Osteoblast (primary cell): ENCODE measurements around the gene ABCF3. TPM values are rescaled to one million over a fixed set of nuclear protein-coding genes. Genes with fewer than 3 reads are reported as not detected.

ENCODE experiments used
- DNase-seq: peaks from one replicate; pipeline ENCODE4 v3.0.0; 2011; ENCODE audit warnings: low spot score, mixed read lengths; ENCODE audit not compliant: insufficient read length; ENCODE audit errors: missing footprints
- H2AFZ ChIP-seq: 2 replicates; pipeline ENCODE4 v1.6.0; 2011; ENCODE audit warnings: mild to moderate bottlenecking, low read length
- H3K27ac ChIP-seq: 2 replicates; pipeline ENCODE4 v1.5.1; 2011; ENCODE audit warnings: mild to moderate bottlenecking, low read depth, low read length, moderate library complexity
- H3K27me3 ChIP-seq: 2 replicates; pipeline ENCODE4 v1.6.0; 2012; ENCODE audit warnings: mild to moderate bottlenecking, control low read depth, inconsistent platforms, low read length, moderate library complexity; ENCODE audit not compliant: insufficient read depth
- H3K36me3 ChIP-seq: 2 replicates; pipeline ENCODE4 v1.5.1; 2011; ENCODE audit warnings: mild to moderate bottlenecking, low read length, control low read depth, moderate library complexity; ENCODE audit not compliant: insufficient read depth
- H3K4me1 ChIP-seq: 2 replicates; pipeline ENCODE4 v1.5.1; 2011; ENCODE audit warnings: mild to moderate bottlenecking, low read length, control low read depth, moderate library complexity; ENCODE audit not compliant: insufficient read depth
- H3K4me2 ChIP-seq: 2 replicates; pipeline ENCODE4 v1.6.0; 2011; ENCODE audit warnings: mild to moderate bottlenecking, low read length; ENCODE audit not compliant: insufficient read depth
- H3K4me3 ChIP-seq: fragments of 200-600 bp; sonication (generic); 3 replicates; pipeline ENCODE4 v1.5.1; 2012; ENCODE audit warnings: mild to moderate bottlenecking, low read length, inconsistent platforms; ENCODE audit not compliant: insufficient read depth
- H3K79me2 ChIP-seq: 2 replicates; pipeline ENCODE4 v1.6.0; 2012; ENCODE audit warnings: mild to moderate bottlenecking, low read length, control low read depth, inconsistent platforms; ENCODE audit not compliant: insufficient read depth
- H3K9me3 ChIP-seq: 2 replicates; pipeline ENCODE4 v1.5.1; 2011; ENCODE audit warnings: low read depth, low read length, control low read depth
- H4K20me1 ChIP-seq: 2 replicates; pipeline ENCODE4 v1.6.0; 2012; ENCODE audit warnings: mild to moderate bottlenecking, low read length, control low read depth; ENCODE audit not compliant: insufficient read depth
- CTCF ChIP-seq: IDR thresholded peaks from 2 replicates; pipeline ENCODE4 v1.5.1; 2011; ENCODE audit warnings: mild to moderate bottlenecking, low read depth, low read length, moderate library complexity; ENCODE audit errors: extremely low read depth
- total RNA-seq: library from RNA; depleted of rRNA; stranded (reverse); fragments of >200 nt; gene quantifications from 2 replicates; pipeline ENCODE4 v1.2.3, GENCODE V29; 2012

ABCF3 gene
- total RNA-seq, 1 donor, result 46.7 TPM

DNA sequence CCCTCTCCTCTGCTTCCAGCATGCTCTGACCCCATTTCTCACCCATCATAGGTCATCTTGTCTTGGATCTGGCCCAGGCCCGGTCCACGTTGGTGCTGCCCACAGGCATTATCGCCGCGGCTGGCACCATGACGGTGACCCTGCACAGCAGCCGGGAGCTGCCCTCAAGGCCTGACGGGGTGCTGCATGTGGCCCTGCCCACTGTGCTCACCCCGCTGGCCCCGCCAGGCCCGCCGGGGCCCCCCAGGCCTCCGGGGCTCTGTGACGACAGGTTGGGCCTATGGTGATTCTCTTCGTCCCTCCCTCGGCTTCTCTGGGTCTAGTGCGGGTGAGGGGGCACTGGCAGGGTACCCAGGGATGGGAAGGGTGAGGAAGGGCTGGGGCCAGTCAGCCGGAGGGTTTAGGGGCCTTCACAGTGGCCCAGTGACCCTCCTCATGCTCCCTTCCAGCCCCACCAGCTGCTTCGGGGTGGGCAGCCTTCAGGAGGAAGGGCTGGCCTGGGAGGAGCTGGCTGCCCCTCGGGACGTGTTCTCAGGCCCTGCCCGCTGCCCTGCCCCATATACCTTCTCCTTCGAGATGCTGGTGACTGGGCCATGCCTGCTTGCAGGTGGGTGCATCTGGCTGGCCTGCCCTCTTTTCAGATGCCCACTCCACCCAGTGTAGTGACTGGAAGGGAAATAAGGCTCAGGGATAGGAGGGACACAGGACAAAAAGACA lies 47.3 kb downstream of the ABCF3 start:
- Histone ChIP-seq H2AFZ (no peak overlapping the region), H3K4me2 (no peak overlapping the region), H3K4me3 (no peak overlapping the region), H3K27me3 (peaks cover 50% of the 10 kb centered on the region), H4K20me1 (no peaks in the 10 kb centered on the region), H3K4me1 (no peaks in the 10 kb centered on the region), H3K9me3 (no peaks in the 10 kb centered on the region), H3K79me2 (no peaks in the 10 kb centered on the region), H3K36me3 (no peaks in the 10 kb centered on the region), H3K27ac (no peak overlapping the region)
- no peak for TF ChIP-seq CTCF
- peak; percentile 65 for DNase-seq

DNA sequence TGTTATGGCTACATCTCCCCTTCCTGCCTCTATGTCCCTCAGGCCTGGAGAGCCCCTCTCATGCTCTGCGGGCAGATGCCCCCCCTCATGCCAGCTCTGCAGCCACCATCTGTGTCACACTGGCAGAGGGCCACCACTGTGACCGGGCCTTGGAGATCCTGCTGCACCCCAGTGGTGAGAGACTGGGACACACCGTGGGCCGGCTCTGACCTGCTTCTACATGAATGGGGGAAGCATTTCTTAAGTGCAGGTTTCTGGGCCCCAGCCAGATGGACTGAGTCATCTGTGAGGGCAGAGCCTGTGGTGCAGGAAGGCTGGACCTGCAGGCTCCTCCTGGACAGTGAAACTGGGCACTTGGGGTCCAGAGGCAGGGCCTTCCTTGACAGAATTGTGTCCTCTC lies 48.2 kb downstream of the ABCF3 start:
- Histone ChIP-seq H3K4me2 (no peak overlapping the region), H3K27ac (no peak overlapping the region), H3K27me3 (peaks cover 41% of the 10 kb centered on the region), H3K9me3 (no peaks in the 10 kb centered on the region), H3K36me3 (no peaks in the 10 kb centered on the region), H3K4me1 (no peaks in the 10 kb centered on the region), H3K4me3 (no peak overlapping the region), H3K79me2 (no peaks in the 10 kb centered on the region), H2AFZ (no peak overlapping the region), H4K20me1 (no peaks in the 10 kb centered on the region)
- TF ChIP-seq CTCF, result no peak
- DNase-seq, result peak; percentile 98

GRCh38 chr3:184234671-184235380 lies 48.8 kb downstream of the ABCF3 start:
- no peak overlapping the region for H2AFZ ChIP-seq
- peak; percentile 68 for DNase-seq
- no peaks in the 10 kb centered on the region for H3K4me1 ChIP-seq
- no peaks in the 10 kb centered on the region for H3K79me2 ChIP-seq
- peaks cover 35% of the 10 kb centered on the region for H3K27me3 ChIP-seq
- H3K4me3 ChIP-seq, result no peak overlapping the region
- H3K4me2 ChIP-seq, result no peak overlapping the region
- no peaks in the 10 kb centered on the region for H3K9me3 ChIP-seq
- no peak overlapping the region for H3K27ac ChIP-seq
- no peak for TF ChIP-seq CTCF
- no peaks in the 10 kb centered on the region for H3K36me3 ChIP-seq
- no peaks in the 10 kb centered on the region for H4K20me1 ChIP-seq

GRCh38 chr3:184235381-184236032 lies 49.5 kb downstream of the ABCF3 start:
- H3K4me3 ChIP-seq, result no peak overlapping the region
- no peak overlapping the region for H3K4me2 ChIP-seq
- H2AFZ ChIP-seq, result no peak overlapping the region
- peaks cover 29% of the 10 kb centered on the region for H3K27me3 ChIP-seq
- no peak for DNase-seq
- no peaks in the 10 kb centered on the region for H3K36me3 ChIP-seq
- no peaks in the 10 kb centered on the region for H3K4me1 ChIP-seq
- H3K79me2 ChIP-seq, result no peaks in the 10 kb centered on the region
- H3K27ac ChIP-seq, result no peak overlapping the region
- no peaks in the 10 kb centered on the region for H3K9me3 ChIP-seq
- no peaks in the 10 kb centered on the region for H4K20me1 ChIP-seq
- TF ChIP-seq CTCF, result no peak
